K562 (cell line): Measurements from ENCODE around the gene MORF4L1. TPM values are rescaled to one million over a fixed set of nuclear protein-coding genes. Genes with fewer than 3 reads are reported as not detected.
A peak's percentile ranks its signal among the peaks of the same experiment; 100 is the strongest.

Experiments
- ARID3B ChIP-seq: fragments of 250-450 bp; sonication (Bioruptor Pico); IDR thresholded peaks from 2 replicates; pipeline ENCODE4 v1.4.0; 2020; ENCODE audit warnings: borderline replicate concordance
- HDAC8 ChIP-seq: fragments of 450-650 bp; IDR thresholded peaks from 2 replicates; pipeline ENCODE4 v1.6.1; 2016; ENCODE audit warnings: mild to moderate bottlenecking, missing genetic modification characterization, moderate library complexity, missing compliant biosample characterization
- HOMEZ ChIP-seq: fragments of 250-450 bp; sonication (Bioruptor Pico); IDR thresholded peaks from 2 replicates; pipeline ENCODE4 v1.4.0; 2020; ENCODE audit warnings: mild to moderate bottlenecking, moderate library complexity
- MAZ ChIP-seq, 2 experiments: fragments of 450-650 bp in 1 of 2; sonication (generic) in 1 of 2; formaldehyde crosslinking; IDR thresholded peaks in 1 of 2; conservative IDR thresholded peaks in 1 of 2; 2 replicates each; pipeline versions ENCODE4 v1.4.0 to v1.5.0; 2020; ENCODE audit warnings: mild to moderate bottlenecking in 1 of 2, missing genetic modification reagents in 1 of 2
- MCM5 ChIP-seq: fragments of 450-650 bp; IDR thresholded peaks from 2 replicates; pipeline ENCODE4 v1.6.1; 2016; ENCODE audit warnings: low read depth
- MYBL2 ChIP-seq, 2 experiments: fragments of 450-650 bp in 1 of 2; sonication (generic) in 1 of 2; formaldehyde crosslinking in 1 of 2; IDR thresholded peaks; 2 replicates each; pipeline versions ENCODE4 v1.6.1 to v1.8.1; 2017 to 2022; ENCODE audit warnings: borderline replicate concordance in 1 of 2, inconsistent platforms in 1 of 2, low read depth in 1 of 2, mild to moderate bottlenecking in 1 of 2, missing genetic modification reagents in 1 of 2, moderate library complexity in 1 of 2
- NFIC ChIP-seq: fragments of 450-650 bp; IDR thresholded peaks from 2 replicates; pipeline ENCODE4 v1.6.1; 2017; ENCODE audit warnings: mild to moderate bottlenecking, inconsistent platforms
- NFIX ChIP-seq: fragments of 250-450 bp; sonication (Bioruptor Pico); IDR thresholded peaks from 2 replicates; pipeline ENCODE4 v1.4.0; 2020; ENCODE audit warnings: low read depth, mild to moderate bottlenecking, moderate library complexity
- NKRF ChIP-seq: fragments of 450-650 bp; IDR thresholded peaks from 2 replicates; pipeline ENCODE4 v1.6.1; 2016; ENCODE audit warnings: borderline replicate concordance
- NR0B1 ChIP-seq: fragments of 450-650 bp; IDR thresholded peaks from one replicate; pipeline ENCODE4 v1.6.1; 2018; ENCODE audit warnings: mild to moderate bottlenecking, moderate library complexity; ENCODE audit not compliant: partially characterized antibody
- PTBP1 ChIP-seq: fragments of 200-400 bp; formaldehyde crosslinking; IDR thresholded peaks from 2 replicates; pipeline ENCODE4 v1.6.1; 2017; ENCODE audit warnings: low read depth, low read length
- THAP12 ChIP-seq: fragments of 250-450 bp; sonication (Bioruptor Pico); IDR thresholded peaks from 2 replicates; pipeline ENCODE4 v1.9.0; 2021; ENCODE audit warnings: mild to moderate bottlenecking, inconsistent platforms
- THRAP3 ChIP-seq: fragments of 450-650 bp; IDR thresholded peaks from 2 replicates; pipeline ENCODE4 v1.6.1; 2016; ENCODE audit warnings: mild to moderate bottlenecking, inconsistent platforms, borderline replicate concordance
- XRCC5 ChIP-seq: fragments of 200-400 bp; formaldehyde crosslinking; IDR thresholded peaks from 2 replicates; pipeline ENCODE4 v1.6.1; 2017; ENCODE audit warnings: low read depth, mild to moderate bottlenecking, low read length
- ZKSCAN8 ChIP-seq: fragments of 200-800 bp; sonication (Bioruptor generic); IDR thresholded peaks from 2 replicates; pipeline ENCODE4 v1.6.1; 2016; ENCODE audit warnings: missing genetic modification characterization, missing compliant biosample characterization
- ZNF696 ChIP-seq: fragments of 250-450 bp; sonication (Bioruptor Pico); conservative IDR thresholded peaks from 2 replicates; pipeline ENCODE4 v1.4.0; 2020; ENCODE audit warnings: mild to moderate bottlenecking, moderate library complexity
- ZNF76 ChIP-seq: fragments of 250-450 bp; sonication (Bioruptor Pico); IDR thresholded peaks from 2 replicates; pipeline ENCODE4 v1.4.0; 2020; ENCODE audit warnings: mild to moderate bottlenecking, moderate library complexity, borderline replicate concordance
- polyA plus RNA-seq, 8 experiments: library from polyadenylated mRNA; depleted of rRNA in 4 of 8; stranded (reverse) in 5 of 8; unstranded in 3 of 8; fragments of >200 nt; fragmentation: Nextera tagmentation in 2 of 8; fragmentation: Illumina TruSeq in 1 of 8; extraction: Ambion mirVana in 2 of 8; extraction: Trizol in 1 of 8; gene quantifications; 2 replicates each; pipeline versions ENCODE4 v1.2.1 to v1.2.3, GENCODE V29; 2011 to 2014; ENCODE audit warnings: inconsistent platforms in 1 of 8, missing spikeins in 1 of 8
- total RNA-seq, 7 experiments: library from RNA; depleted of rRNA in 6 of 7; stranded (reverse); fragments of >200 nt in 6 of 7; fragmentation: Illumina TruSeq in 2 of 7; extraction: Trizol in 2 of 7; gene quantifications; 2 replicates each; pipeline versions ENCODE4 v1.2.1 to v1.2.3, GENCODE V29; 2011 to 2021; ENCODE audit warnings: low replicate concordance in 1 of 7

Gene MORF4L1
- total and polyA plus RNA-seq, 9 of the 15 experiments (the other 6 are each of a cell fraction or from before 2014, with no cell fraction given): 127 to 615 (median 281) TPM

GRCh38 chr15:78872972-78873792 lies 492 bp downstream of the MORF4L1 start (continued):
- 0 out of 2 replicates have a peak, but pooled peaks have one; percentile 44 for TF ChIP-seq THAP12
- TF ChIP-seq PTBP1: no peak
- TF ChIP-seq ZKSCAN8 (CRISPR knock-in tag): no peak
- no peak for TF ChIP-seq NFIX (CRISPR knock-in tag)
- peak; percentile 24; the same call in 1 of the 2 replicates for TF ChIP-seq NFIC
- no peak for TF ChIP-seq HOMEZ (CRISPR knock-in tag)
- TF ChIP-seq ZNF696: no peak
- TF ChIP-seq MYBL2 (IDR thresholded peaks at IDR 0.05; ENCODE audit: low read depth): peak; percentile 72
- TF ChIP-seq MYBL2 (CRISPR knock-in tag; IDR thresholded peaks at IDR 0.05; ENCODE audit: borderline replicate concordance): no peak
- no peak for TF ChIP-seq XRCC5
- TF ChIP-seq MCM5: no peak
- TF ChIP-seq THRAP3: peak; percentile 54; the same call in 1 of the 2 replicates
- TF ChIP-seq MAZ (CRISPR knock-in tag; conservative IDR thresholded peaks at IDR 0.05 in 1 of 2, IDR thresholded peaks at IDR 0.05 in 1 of 2): peak; percentile 14 to 79; a peak in 3 of 4 replicates
- no peak for TF ChIP-seq HDAC8 (tag)
- no peak for TF ChIP-seq ZNF76 (CRISPR knock-in tag)
- TF ChIP-seq NKRF: peak; percentile 69
- TF ChIP-seq ARID3B (CRISPR knock-in tag): no peak
- no peak for TF ChIP-seq NR0B1
